Esophagus muscularis mucosa (tissue), 4 donors: ENCODE data around the gene LTF.

Experiments
- EP300 ChIP-seq: sonication (generic); formaldehyde crosslinking; IDR thresholded peaks from one replicate; pipeline ENCODE4 v1.6.1; 2017; ENCODE audit warnings: antibody characterized with exemption
- POLR2A ChIP-seq: fragments of 450-650 bp; IDR thresholded peaks from one replicate; pipeline ENCODE4 v1.6.1; 2017; ENCODE audit warnings: antibody characterized with exemption, moderate library complexity, mild to moderate bottlenecking, low read depth
- POLR2AphosphoS5 ChIP-seq, 2 donors: sonication (generic); formaldehyde crosslinking; IDR thresholded peaks; one replicate each; pipeline ENCODE4 v1.6.1; 2017; ENCODE audit warnings: antibody characterized with exemption in 2 of 2
- TF ChIP-seq, protein P1 (sequence below), 3 experiments: fragments of 200-600 bp in 2 of 3; fragments of 450-650 bp in 1 of 3; sonication (generic) in 2 of 3; IDR thresholded peaks; one replicate each; pipeline ENCODE4 v1.5.1; 2017 to 2019; ENCODE audit warnings: antibody characterized with exemption in 3 of 3, mild to moderate bottlenecking in 2 of 3, moderate library complexity in 1 of 3

DNA sequence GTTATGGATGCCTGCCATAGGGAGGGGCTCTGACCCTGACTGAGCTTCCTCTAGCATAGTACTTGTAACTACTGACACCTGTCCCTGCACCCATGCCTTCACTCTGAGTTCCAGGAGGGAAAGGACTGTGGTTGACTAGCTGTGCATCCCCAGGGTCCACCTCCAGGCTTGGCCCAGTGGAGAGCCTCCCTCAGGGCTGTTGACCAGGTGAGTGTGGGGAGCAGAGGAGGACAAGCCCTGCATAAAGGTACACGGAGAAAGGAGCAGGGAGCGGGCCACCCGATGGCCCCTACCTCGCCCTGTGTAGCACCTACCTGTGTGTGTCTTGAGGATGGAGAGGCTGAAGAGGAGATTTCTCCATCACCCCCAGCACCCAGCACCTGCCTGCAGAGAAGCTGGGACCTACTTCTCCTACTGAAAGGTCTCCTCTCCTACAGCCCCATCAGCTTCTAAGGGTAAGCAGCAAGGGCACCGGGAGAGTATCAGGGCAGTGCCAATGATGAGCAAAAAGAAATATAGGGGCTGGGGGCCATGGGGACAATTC is 6.7 kb upstream of the LTF start:
- TF ChIP-seq, protein P1, sequence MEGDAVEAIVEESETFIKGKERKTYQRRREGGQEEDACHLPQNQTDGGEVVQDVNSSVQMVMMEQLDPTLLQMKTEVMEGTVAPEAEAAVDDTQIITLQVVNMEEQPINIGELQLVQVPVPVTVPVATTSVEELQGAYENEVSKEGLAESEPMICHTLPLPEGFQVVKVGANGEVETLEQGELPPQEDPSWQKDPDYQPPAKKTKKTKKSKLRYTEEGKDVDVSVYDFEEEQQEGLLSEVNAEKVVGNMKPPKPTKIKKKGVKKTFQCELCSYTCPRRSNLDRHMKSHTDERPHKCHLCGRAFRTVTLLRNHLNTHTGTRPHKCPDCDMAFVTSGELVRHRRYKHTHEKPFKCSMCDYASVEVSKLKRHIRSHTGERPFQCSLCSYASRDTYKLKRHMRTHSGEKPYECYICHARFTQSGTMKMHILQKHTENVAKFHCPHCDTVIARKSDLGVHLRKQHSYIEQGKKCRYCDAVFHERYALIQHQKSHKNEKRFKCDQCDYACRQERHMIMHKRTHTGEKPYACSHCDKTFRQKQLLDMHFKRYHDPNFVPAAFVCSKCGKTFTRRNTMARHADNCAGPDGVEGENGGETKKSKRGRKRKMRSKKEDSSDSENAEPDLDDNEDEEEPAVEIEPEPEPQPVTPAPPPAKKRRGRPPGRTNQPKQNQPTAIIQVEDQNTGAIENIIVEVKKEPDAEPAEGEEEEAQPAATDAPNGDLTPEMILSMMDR (IDR thresholded peaks at IDR 0.05), result no peak
- TF ChIP-seq POLR2AphosphoS5 (IDR thresholded peaks at IDR 0.05), result no peak
- TF ChIP-seq EP300, result no peak
- no peak for TF ChIP-seq POLR2A
